VCaP (cell line): Measurements from ENCODE around the gene CPM.
A peak's percentile ranks its signal among the peaks of the same experiment; 100 is the strongest.

ENCODE experiments used
- H3K27ac ChIP-seq: fragments of 450-650 bp; 2 replicates; pipeline ENCODE4 v1.5.1; 2017
- TF ChIP-seq, protein P1 (sequence below): fragments of 450-650 bp; conservative IDR thresholded peaks from 2 replicates; pipeline ENCODE4 v1.5.1; 2017; ENCODE audit warnings: mild to moderate bottlenecking, moderate library complexity

CPM gene

DNA sequence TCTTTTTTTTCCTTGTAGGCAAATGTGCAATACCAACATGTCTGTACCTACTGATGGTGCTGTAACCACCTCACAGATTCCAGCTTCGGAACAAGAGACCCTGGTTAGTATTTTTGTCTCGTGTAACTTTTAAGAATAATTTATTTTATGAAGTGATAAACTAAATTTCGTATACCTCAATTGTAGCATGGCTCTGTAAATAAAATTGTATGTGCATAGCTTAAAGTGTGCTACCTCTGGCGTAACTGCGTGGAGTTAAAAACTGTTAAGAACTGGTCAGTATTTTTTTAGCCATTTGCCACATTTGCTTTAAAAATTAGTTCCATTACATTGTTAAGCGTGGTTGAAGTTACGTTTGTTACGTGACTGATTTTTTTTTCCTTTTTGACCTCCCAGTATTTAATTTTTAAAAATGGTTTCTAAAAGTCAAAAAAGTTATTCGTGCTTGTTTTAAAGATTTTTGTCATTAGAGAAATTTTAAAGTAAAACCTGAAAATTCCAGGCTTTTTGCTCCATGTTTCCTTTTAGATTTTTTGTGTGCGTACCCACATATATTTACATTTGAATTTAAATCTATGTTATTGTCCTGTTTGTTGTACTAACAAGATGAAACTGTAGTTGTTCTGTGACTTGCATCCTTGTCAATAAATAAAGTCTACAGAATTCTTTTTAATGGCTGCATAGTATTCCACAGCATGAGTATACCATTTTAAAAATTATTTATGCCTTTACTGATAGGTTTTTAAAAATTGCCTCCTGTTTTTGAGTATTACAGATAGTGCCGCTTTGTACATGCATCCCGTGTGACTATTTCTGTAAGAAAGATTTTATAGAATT is 123.6 kb downstream of the CPM start:
- H3K27ac ChIP-seq, result peak overlapping the region; percentile 100
- TF ChIP-seq, protein P1, sequence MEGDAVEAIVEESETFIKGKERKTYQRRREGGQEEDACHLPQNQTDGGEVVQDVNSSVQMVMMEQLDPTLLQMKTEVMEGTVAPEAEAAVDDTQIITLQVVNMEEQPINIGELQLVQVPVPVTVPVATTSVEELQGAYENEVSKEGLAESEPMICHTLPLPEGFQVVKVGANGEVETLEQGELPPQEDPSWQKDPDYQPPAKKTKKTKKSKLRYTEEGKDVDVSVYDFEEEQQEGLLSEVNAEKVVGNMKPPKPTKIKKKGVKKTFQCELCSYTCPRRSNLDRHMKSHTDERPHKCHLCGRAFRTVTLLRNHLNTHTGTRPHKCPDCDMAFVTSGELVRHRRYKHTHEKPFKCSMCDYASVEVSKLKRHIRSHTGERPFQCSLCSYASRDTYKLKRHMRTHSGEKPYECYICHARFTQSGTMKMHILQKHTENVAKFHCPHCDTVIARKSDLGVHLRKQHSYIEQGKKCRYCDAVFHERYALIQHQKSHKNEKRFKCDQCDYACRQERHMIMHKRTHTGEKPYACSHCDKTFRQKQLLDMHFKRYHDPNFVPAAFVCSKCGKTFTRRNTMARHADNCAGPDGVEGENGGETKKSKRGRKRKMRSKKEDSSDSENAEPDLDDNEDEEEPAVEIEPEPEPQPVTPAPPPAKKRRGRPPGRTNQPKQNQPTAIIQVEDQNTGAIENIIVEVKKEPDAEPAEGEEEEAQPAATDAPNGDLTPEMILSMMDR, result no peak

DNA sequence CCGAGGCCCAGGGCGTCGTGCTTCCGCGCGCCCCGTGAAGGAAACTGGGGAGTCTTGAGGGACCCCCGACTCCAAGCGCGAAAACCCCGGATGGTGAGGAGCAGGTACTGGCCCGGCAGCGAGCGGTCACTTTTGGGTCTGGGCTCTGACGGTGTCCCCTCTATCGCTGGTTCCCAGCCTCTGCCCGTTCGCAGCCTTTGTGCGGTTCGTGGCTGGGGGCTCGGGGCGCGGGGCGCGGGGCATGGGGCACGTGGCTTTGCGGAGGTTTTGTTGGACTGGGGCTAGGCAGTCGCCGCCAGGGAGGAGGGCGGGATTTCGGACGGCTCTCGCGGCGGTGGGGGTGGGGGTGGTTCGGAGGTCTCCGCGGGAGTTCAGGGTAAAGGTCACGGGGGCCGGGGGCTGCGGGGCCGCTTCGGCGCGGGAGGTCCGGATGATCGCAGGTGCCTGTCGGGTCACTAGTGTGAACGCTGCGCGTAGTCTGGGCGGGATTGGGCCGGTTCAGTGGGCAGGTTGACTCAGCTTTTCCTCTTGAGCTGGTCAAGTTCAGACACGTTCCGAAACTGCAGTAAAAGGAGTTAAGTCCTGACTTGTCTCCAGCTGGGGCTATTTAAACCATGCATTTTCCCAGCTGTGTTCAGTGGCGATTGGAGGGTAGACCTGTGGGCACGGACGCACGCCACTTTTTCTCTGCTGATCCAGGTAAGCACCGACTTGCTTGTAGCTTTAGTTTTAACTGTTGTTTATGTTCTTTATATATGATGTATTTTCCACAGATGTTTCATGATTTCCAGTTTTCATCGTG is 124.4 kb downstream of the CPM start:
- peak overlapping the region; percentile 100 for H3K27ac ChIP-seq
- TF ChIP-seq, protein P1, result no peak

DNA sequence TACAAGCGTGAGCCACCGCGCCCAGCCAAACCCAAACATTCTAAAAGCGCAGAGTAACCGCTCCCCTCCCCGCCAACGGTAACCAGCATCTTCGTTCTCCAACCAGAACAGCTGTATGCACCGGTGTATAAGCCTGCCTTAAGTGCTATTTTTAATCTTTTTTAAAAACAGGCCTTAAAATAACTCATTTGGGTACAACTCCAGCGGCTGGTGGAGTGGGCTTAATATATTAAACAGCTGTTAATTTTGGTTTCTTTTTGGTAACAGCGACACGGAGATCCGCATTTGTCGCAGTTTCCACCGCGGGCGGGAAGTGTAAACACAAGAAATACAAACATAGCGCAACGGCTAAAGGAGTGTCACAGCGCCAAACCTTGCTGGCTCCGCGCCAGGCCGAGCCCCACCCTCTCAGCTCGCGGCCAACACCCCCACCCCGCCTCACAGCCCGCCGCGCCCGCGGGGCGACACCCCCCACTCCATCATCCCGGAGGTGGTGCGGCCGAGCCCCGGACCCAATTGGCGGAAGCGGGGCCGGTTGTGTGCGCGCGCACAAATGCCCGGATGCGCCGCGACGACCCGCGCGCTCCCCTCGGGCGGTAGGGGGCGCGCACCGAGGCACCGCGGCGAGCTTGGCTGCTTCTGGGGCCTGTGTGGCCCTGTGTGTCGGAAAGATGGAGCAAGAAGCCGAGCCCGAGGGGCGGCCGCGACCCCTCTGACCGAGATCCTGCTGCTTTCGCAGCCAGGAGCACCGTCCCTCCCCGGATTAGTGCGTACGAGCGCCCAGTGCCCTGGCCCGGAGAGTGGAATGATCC is 125.2 kb downstream of the CPM start, which contains the start of gene MDM2:
Gene MDM2 (plus strand): TSS at position 602 of the 812 bp plus-strand sequence. CDS start 301 bp downstream, outside the sequence.
- H3K27ac ChIP-seq, result peak within 1 kb of the TSS; percentile 100
- TF ChIP-seq, protein P1, result peak; percentile 90

DNA sequence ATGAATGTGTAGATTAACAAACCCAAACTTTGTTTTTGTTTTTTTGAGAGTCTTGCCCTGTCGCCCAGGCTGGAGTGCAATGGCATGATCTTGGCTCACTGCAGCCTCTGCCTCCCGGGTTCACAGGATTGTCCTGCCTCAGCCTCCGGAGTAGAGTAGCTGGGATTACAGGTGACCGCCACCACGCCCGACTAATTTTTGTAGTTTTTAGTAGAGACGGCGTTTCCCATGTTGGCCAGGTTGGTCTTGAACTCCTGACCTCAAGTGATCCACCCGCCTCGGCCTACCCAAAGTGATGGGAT is 125.7 kb downstream of the CPM start:
- peak overlapping the region; percentile 100 for H3K27ac ChIP-seq

DNA sequence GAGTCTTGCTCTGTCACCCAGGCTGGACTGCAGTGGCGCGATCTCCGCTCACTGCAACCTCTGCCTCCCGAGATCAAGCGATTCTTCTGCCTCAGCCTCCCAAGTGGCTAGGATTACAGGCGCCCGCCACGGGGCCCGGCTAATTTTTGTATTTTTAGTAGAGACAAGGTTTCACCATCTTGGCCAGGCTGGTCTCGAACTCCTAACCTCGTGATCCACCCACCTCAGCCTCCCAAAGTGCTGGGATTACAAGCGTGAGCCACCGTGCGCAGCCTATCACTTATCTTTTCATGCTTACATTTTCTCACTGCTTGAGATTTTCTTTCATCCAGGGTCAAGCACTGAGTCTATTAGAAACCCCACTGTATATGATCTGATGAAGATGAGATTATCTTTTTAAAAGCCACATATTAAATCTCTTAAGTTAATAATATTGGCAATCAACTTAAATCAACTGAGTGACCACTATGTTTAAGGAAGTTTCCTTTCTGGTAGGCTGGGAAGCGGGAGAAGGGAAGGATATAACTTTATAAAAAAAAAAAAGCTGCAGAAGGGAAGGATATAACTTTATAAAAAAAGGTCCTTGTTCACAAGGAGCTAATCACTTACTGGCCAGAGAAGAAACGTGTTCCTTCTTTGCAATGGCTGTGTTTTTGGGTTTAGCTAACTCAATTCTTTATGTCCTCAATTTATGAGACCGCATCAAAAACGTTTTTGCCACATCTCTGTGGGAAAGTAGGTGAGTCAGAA is 126.3 kb downstream of the CPM start:
- peak overlapping the region; percentile 100 for H3K27ac ChIP-seq
- TF ChIP-seq, protein P1, result no peak

DNA sequence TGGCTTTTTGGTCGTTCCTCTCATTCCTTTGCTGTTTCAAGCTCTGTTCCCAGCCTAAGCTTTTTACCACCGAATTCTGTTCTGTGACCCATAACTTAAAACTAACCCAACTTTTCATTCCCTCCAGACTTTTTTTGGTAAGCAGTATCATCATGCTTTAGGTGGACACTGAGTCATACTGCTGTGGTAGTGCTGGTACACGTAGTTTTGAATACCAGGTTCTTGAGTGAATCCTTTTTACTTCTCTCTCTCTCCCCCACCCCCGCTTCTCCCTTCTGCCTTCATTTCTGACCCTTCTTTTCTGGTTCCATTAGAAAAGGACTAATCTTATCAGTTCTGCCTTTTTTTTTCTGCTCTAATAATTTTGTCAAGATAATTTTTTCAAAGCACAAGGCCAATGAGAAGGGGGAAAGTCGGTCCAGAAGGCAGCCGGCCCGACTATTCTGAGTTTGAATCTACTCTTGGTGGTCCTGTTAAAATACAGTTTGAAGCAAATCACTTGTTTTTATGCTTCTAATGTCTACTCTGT is 127.3 kb downstream of the CPM start:
- H3K27ac ChIP-seq, result no peak overlapping the region
- TF ChIP-seq, protein P1, result no peak
